Measurements from ENCODE around the gene TMED8.
"Not testable (repeated sequence)": the region's sequence is repeated elsewhere in the genome, so short reads cannot be mapped to it uniquely, and the experiment has no call there.

TMED8 gene

DNA sequence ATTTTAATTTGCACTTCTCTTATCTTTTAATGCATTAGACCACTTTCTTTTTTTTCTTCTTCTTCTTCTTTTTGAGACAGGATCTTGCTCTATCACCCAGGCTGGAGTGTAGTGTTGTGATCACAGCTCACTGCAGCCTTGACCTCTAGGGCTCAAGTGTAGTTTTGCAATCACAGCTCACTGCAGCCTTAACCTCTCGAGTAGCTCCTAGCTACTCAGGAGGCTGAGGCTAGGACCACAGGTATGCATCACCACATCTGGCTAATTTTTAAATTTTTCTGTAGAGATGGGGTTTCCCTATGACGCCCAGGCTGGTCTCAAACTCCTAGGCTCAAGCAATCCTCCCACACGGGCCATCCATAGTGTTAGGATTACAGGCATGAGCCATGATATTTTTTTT, 12.7 kb downstream of the TMED8 start:
- no peak for DNase-seq (ENCODE audit: low read depth, low spot score)

DNA sequence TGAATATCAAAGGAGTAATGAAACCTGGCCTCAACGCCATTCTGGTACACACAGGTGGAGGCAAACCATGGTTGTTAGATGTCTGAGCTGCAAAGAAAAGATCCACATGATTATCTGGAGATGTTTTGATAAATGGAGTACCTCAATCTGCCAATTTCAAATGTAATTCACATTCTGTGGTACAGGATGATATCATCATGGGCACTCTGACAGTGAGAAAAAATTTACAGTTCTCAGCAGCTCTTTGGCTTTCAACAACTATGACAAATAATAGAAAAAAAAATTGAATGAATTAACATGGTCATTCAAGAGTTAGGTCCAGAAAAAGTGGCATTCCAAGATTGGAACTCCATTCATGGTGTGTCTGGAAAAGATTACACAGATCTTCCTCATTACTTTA, 17.3 kb downstream of the TMED8 start:
- no peak for DNase-seq (ENCODE audit: low read depth, low spot score)

GRCh38 chr14:77356899-77357298, 20.0 kb downstream of the TMED8 start:
- no peak for DNase-seq (ENCODE audit: low read depth, low spot score)

- no peak for DNase-seq (ENCODE audit: low read depth, low spot score)
These were observed 21.1 kb downstream of the TMED8 start for GRCh38 chr14:77355811-77356210.

- no peak for DNase-seq (ENCODE audit: low read depth, low spot score)
These were observed 23.3 kb downstream of the TMED8 start for GRCh38 chr14:77353469-77354141.

DNA sequence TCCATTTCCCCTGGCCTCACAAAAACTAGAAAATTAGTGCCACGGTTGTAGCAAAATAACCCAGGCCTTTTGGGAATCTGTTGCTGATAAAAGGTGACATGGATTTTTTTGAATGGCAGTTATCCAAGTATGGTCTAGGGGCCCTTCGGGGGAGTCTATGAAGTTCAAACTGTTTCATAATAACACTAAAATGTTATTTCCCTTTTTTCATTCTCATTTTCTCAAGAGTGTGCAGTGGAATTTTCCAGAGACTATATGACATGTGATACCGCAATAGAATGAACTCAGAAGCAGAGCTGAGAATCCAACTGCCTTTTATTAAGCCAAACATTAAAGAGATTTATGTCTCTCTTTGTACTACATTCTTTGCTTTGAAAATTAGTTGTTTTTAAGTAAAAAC, 29.1 kb downstream of the TMED8 start:
- DNase-seq (ENCODE audit: low read depth, low spot score), result no peak

DNA sequence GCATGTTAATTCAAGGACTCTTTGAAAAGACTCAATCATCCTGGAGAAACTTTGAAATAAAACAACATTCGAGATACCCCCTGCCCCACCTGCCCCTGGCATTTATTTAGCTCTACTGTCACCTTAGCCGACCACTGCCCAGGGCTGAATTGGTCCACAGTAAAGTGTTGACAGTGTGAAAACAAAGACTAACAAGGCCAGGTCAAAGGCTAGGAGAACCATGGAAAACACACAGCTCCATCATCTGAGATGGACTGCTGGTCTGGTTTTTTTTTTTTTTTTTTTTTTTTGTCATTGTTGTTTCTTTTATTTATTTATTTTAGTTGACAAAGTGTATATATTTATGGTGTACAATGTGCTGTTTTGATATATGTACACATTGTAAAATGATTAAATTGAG, 30.4 kb downstream of the TMED8 start:
- no peak for DNase-seq (ENCODE audit: low read depth, low spot score)

GRCh38 chr14:77344377-77344996, 32.4 kb downstream of the TMED8 start:
- no peak for DNase-seq (ENCODE audit: low read depth, low spot score)

GRCh38 chr14:77343662-77344061, 33.2 kb downstream of the TMED8 start:
- no peak for DNase-seq (ENCODE audit: low read depth, low spot score)

DNA sequence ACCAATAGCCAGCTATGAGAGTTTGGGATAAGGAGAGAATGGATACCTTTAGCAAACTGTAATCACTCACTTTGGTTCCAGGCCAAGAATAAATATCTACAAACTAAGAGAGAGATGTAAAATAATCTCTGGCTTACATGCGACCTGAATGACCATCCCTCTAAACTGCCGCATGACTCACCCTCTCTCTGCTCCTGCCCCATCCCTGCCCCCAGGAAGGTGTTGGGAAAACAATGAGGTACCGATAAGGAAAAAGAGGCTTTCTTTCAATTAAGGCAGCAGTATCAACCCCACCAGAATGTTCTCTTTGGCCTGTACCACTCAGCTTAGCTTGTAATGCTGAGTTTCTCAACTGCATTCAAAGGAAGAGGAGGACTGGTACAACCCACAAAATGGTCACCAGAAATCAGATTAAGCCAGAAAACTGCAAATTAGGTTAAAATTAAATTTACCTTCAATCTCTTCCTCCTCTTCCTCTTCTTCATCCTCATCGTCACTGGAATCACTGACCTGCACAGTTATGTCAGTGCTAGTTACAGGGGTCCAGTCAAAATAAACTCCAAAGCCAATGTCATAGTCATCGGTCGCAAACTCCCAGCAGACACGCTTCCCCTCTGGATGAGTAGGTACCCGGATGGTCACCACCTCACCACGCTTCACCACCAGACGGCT, 34.0 kb downstream of the TMED8 start:
- DNase-seq (ENCODE audit: low read depth, low spot score), result no peak

- DNase-seq (ENCODE audit: low read depth, low spot score), result no peak
These were observed 36.5 kb downstream of the TMED8 start for GRCh38 chr14:77340389-77340788.

- DNase-seq (ENCODE audit: low read depth, low spot score), result no peak
These were observed 37.5 kb downstream of the TMED8 start for GRCh38 chr14:77339407-77339806.

DNA sequence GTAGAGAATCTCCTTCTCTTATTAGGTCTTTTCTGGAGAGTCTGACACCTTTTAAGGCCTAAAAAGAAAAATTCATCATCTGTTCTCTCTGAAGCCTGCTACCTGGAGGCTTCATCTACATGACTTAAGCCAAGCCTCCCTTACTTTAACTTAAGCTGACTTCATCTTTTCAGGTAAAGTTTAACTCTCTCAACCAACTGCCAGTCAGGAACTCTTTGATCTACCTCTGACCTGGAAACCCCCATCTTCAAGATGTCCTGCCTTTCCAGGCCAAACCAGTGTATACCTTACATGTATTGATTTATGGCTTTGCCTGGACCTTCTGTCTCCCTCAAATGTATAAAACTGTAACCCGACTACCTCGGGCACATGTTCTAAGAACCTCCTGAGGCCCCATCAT, 38.6 kb downstream of the TMED8 start:
- no peak for DNase-seq (ENCODE audit: low read depth, low spot score)

- no peak for DNase-seq (ENCODE audit: low read depth, low spot score)
These were observed 39.0 kb downstream of the TMED8 start for GRCh38 chr14:77337880-77338279.

DNA sequence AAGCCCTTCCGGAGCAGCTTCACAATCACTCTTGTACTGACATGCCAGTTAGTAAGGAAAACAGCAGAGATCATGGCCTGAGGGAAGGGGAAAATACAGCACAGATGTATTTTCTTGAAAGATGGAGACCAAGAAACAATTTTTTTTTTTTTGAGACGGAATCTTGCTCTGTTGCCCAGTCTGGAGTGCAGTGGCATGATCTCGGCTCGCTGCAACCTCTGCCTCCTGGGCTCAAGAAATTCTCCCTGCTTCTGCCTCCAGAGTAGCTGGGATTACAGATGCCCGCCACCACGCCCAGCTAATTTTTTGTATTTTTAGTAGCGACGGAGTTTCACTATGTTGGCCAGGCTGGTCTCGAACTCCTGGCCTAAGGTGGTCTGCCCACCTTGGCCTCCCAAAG, 39.6 kb downstream of the TMED8 start:
- not testable (repeated sequence) for DNase-seq (ENCODE audit: low read depth, low spot score)

DNA sequence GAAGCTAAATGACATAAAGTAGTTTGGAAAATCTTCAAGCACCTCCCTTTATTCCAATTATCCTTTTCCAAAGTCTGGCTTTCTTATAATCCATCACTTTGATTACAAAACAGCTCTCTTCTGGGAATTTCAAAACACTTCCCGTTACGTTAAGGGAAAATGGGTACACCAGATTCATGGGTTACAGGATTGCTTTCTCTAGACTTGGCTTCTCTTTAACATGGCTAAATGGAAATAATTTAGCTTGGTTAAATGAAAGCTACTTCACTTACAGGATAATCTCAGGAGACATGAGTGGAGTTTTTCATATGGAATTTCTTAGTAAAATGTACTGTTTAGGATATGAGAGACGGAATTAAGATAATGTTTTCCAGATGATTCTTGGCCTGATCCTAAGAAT, 41.3 kb downstream of the TMED8 start:
- no peak for DNase-seq (ENCODE audit: low read depth, low spot score)

DNA sequence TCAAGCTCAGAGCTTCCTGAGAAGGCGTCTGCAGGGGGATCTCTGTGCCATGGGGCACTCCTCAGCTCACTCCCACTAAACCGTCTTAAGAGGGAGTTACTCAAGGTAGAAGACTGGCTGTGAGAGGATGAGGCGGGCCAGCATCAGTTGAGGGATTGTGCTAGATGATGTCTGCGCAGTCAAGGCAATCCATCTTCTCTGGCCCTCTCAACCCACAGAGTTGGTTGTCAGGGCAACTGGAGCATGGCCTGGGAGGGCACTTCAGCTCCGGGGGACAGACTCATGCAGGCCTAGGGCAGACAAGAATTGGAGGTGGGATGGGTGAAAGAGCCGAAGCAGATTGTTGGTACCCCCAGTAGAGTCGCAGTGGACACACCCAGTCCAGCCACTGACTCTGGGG, 47.0 kb downstream of the TMED8 start:
- DNase-seq (ENCODE audit: low read depth, low spot score), result no peak

- DNase-seq (ENCODE audit: low read depth, low spot score), result no peak
These were observed 49.8 kb downstream of the TMED8 start for GRCh38 chr14:77327111-77327510.

DNA sequence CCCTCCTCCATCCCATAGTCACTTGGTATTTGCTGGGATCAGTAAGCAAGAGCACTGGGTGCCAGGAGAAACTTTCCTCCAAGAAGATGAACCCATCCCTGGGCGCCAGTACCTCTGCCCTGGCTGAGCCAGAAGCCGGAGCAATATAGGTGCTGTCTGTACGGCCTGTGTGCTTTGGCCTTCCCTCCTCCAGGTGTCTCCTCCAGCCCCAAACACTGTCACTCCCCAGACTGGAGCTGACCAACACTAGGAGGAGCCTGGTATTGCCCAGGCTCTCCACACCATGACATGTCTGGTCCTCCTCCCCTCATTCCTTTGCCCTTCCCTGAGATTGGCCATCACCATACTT, 51.2 kb downstream of the TMED8 start:
- DNase-seq (ENCODE audit: low read depth, low spot score), result no peak

DNA sequence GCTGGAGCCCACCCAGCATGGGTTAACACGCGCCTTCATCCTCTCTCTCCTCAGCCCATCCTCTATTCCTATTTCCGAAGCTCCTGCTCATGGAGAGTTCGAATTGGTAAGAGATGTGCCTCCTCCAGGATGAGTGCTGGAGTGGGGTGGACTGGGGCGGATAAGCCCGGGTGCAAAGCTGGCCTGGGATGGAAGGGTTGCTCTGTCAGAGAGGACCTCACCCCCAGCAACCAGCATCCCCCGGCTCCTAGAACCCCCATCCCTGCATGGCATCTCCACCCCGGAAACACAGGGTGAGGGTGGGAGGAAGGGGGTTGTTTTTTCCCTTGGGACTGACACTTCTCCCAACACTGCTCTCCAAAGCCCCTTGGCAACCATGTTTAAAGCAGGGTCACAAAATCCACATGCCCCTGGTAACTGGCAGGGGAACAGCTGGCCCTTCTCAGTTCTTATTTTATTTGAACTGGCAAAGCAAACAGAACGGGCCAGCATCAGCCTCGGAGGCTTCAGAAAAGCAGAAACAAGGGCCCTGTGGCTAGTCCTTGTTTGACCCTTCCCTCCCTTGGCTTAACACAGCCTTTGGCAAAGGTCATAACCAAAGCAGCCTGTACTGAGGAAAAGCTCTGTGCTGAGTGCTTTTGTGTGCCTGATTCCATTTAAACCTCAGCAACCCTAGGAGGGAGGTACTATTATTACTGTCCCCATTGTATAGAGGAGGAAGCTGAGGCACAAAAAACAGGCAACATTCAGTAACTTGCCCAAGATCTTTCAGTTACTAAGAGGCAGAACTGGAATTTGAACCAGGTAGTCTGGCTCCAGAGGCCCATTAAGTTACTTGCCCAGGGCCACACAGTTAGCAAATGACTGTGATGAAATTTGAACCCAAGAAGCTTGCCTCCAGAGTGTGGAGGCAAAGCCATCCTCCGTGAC, 51.8 kb downstream of the TMED8 start:
- DNase-seq (ENCODE audit: low read depth, low spot score), result no peak

GRCh38 chr14:77324289-77324688, 52.6 kb downstream of the TMED8 start:
- DNase-seq (ENCODE audit: low read depth, low spot score), result no peak

GRCh38 chr14:77323571-77323970, 53.3 kb downstream of the TMED8 start:
- DNase-seq (ENCODE audit: low read depth, low spot score), result no peak

Measured in activated naive CD8-positive, alpha-beta T cell treated with anti-CD3 and anti-CD28 coated beads, Interleukin-2, amount 50 U/mL, for 16 hours (primary cell).